Endothelial cell (in vitro differentiated cells): ENCODE measurements around the gene HYLS1. TPM values are rescaled to one million over a fixed set of nuclear protein-coding genes. Genes with fewer than 3 reads are reported as not detected.

Experiments
- DNase-seq: peaks from one replicate; pipeline ENCODE4 v3.0.0; 2021; ENCODE audit warnings: low spot score
- H3K27ac Mint-ChIP-seq: one replicate; pipeline ENCODE4 v1.8.0; 2021; ENCODE audit warnings: mixed read lengths, inconsistent platforms; ENCODE audit not compliant: unreplicated experiment
- H3K27me3 Mint-ChIP-seq: one replicate; pipeline ENCODE4 v1.8.0; 2021; ENCODE audit warnings: mild to moderate bottlenecking, moderate library complexity, mixed read lengths, inconsistent platforms; ENCODE audit not compliant: unreplicated experiment
- H3K36me3 Mint-ChIP-seq: one replicate; pipeline ENCODE4 v1.8.0; 2021; ENCODE audit warnings: mild to moderate bottlenecking, low read depth, mixed read lengths, inconsistent platforms; ENCODE audit not compliant: unreplicated experiment
- H3K4me1 Mint-ChIP-seq: one replicate; pipeline ENCODE4 v1.8.0; 2021; ENCODE audit warnings: mild to moderate bottlenecking, mixed read lengths, inconsistent platforms; ENCODE audit not compliant: unreplicated experiment
- H3K4me3 Mint-ChIP-seq: one replicate; pipeline ENCODE4 v1.8.0; 2021; ENCODE audit warnings: mild to moderate bottlenecking, mixed read lengths, inconsistent platforms; ENCODE audit not compliant: unreplicated experiment
- H3K9me3 Mint-ChIP-seq: one replicate; pipeline ENCODE4 v1.8.0; 2021; ENCODE audit warnings: mixed read lengths, inconsistent platforms; ENCODE audit not compliant: unreplicated experiment
- CTCF ChIP-seq: fragments of 200-600 bp; sonication (generic); IDR thresholded peaks from one replicate; pipeline ENCODE4 v1.5.0; 2021; ENCODE audit warnings: antibody characterized with exemption; ENCODE audit not compliant: unreplicated experiment
- total RNA-seq: library from RNA; stranded (reverse); fragmentation: NEBNext Ultra II Directional; extraction: Animal tissue kit (Norgen Biotek cat#: 25700); gene quantifications from one replicate; pipeline ENCODE4 v1.2.1, GENCODE V29; 2021; ENCODE audit not compliant: unreplicated experiment

Gene HYLS1
- total RNA-seq, 1 donor from 2014 or later = 5.5 TPM

DNA sequence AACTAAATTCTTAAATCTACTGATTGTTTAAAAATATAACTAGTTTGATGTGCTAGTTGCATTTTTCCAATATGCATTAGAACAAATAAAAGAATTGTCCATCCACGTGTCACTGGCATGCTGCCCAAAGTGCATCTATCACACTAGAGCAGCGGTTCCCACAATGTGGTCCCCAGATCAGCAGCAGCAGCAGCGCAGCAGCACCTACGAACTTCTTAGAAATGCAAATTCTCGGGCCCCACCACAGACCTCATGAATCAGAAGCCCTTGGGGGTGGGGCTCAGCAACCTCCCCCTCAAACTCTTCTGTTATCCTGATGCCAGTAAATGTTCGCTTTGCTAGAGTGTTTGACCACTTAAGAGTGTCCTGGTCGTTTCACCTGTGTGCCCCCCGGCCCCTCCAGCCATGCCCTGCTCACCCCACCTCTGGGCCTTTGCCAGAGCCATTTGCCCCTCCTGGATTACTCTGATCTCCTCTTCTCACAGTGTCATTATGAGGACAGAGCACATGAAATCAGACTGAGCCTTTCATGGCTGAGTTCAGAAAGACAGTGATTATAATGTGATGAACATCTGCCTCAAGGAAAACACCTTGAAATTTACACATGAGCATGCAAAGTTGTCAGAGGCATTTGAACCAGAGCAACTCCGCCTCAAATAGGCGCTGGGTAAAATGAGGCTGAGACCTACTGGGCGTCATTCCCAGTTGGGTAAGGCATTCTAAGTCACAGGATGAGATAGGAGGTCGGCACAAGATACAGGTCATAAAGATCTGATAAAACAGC lies 45.8 kb downstream of the HYLS1 start:
- Mint-ChIP-seq H3K36me3 (no peaks in the 10 kb centered on the region), H3K9me3 (no peaks in the 10 kb centered on the region), H3K27ac (no peak overlapping the region), H3K27me3 (peaks cover 5% of the 10 kb centered on the region), H3K4me3 (peak overlapping the region; percentile 27), H3K4me1 (peaks cover 5% of the 10 kb centered on the region)
- TF ChIP-seq CTCF = no peak
- DNase-seq = no peak

DNA sequence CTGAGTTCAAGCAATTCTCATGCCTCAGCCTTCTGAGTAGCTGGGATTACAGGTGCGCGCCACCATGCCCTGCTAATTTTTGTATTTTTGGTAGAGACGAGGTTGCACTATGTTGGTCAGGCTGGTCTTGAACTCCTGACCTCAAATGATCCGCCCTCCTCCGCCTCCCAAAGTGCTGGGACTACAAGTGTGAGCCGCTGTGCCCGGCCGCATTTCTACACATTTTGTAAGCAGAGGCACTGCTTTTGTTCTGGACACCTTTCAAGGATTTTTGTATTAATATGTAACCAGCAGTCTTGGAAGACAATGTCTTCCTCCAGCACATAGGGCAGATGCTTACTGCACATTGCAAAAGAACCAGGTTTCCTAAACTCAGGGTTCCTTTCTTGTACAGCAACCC lies 47.0 kb downstream of the HYLS1 start:
- Mint-ChIP-seq H3K9me3 (no peaks in the 10 kb centered on the region), H3K4me1 (peaks cover 9% of the 10 kb centered on the region), H3K4me3 (no peak overlapping the region), H3K27me3 (peaks cover 5% of the 10 kb centered on the region), H3K27ac (no peak overlapping the region), H3K36me3 (no peaks in the 10 kb centered on the region)
- no peak for TF ChIP-seq CTCF
- DNase-seq = no peak

DNA sequence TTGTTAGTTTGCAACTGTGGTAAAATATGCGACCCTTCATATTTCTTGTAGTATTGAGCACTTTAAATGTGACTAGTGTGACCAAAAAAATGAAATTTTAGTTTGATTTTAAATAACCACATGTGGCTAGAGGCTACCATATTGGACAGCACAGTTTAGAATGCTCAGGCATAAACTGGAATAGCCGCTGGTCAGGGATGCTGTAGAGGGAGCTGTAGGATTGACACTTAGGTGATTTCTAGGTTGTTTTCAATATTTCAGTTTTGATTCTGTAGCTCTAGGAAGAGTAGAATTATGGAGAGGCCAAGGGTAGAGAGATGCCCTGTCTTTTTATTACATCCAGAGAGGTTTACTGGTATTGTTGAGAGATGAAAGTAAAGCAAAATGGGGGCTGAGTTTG lies 47.6 kb downstream of the HYLS1 start:
- H3K27ac Mint-ChIP-seq = no peak overlapping the region
- no peak for DNase-seq
- H3K4me3 Mint-ChIP-seq = no peak overlapping the region
- H3K27me3 Mint-ChIP-seq = peaks cover 5% of the 10 kb centered on the region
- H3K9me3 Mint-ChIP-seq = no peaks in the 10 kb centered on the region
- H3K4me1 Mint-ChIP-seq = peaks cover 9% of the 10 kb centered on the region
- no peaks in the 10 kb centered on the region for H3K36me3 Mint-ChIP-seq
- TF ChIP-seq CTCF = no peak

DNA sequence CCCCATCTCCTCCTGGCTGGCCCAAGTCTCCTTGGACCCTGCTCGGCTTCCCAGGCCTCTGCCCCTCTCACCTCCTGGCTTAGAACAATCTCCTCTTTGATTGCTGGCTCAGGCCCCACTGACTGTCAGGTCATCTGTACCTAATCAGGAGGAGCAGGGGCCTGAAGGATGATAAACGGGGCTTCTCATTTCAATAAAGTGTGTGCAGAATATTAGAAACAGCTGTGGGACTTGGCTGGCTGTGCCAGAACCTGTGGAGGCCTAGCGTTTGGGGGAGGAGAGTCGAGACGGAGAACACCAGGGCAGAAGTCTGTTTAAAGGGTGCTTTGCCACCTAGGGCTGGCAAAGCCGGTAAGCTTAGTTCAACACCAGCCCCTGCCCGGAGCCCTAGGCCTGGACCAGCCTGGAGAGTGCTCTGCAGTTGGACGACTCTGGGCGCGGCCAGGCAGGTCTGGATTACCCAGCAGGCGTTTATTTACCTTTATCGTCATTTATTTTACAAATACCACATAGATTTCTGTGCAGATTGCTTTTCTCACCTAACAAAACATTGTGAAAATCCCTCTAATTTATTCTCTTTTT lies 48.2 kb downstream of the HYLS1 start:
- Mint-ChIP-seq H3K27ac (no peak overlapping the region), H3K4me3 (no peak overlapping the region), H3K36me3 (no peaks in the 10 kb centered on the region), H3K4me1 (peaks cover 9% of the 10 kb centered on the region), H3K9me3 (no peaks in the 10 kb centered on the region), H3K27me3 (peaks cover 5% of the 10 kb centered on the region)
- TF ChIP-seq CTCF = no peak
- no peak for DNase-seq

DNA sequence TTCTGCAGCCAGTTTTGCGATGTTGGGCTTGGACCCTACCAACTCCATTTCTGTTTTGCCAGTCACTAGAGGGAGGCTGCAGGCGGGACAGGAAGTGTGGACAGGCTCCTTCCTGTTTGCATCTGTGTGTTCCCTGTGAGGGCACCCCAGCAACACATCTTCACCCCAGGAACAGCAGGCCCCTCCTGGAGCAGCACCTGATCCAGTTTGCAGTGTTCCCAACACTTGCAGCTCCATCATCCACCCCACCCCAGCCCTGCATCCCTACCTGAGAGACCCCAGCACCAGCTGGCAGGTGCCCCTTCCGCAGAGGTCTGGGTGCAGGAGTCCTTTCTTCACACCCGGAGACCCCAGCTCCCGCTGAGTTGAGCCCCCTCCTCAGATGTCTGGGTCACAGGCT lies 51.0 kb downstream of the HYLS1 start:
- DNase-seq = no peak
- H3K27me3 Mint-ChIP-seq = peaks cover 3% of the 10 kb centered on the region
- no peak overlapping the region for H3K27ac Mint-ChIP-seq
- no peaks in the 10 kb centered on the region for H3K9me3 Mint-ChIP-seq
- peaks cover 24% of the 10 kb centered on the region for H3K4me1 Mint-ChIP-seq
- no peak for TF ChIP-seq CTCF
- no peaks in the 10 kb centered on the region for H3K36me3 Mint-ChIP-seq
- no peak overlapping the region for H3K4me3 Mint-ChIP-seq
